Measurements from ENCODE around the gene JUNB.

- peak; percentile 49; the same call in 1 of the 2 replicates for TF ChIP-seq TAF1 (IDR thresholded peaks at IDR 0.05; ENCODE audit: borderline replicate concordance, low read depth, low read length)
- peak; percentile 59; the same call in 1 of the 2 replicates for TF ChIP-seq POLR2A (IDR thresholded peaks at IDR 0.05; ENCODE audit: low read depth, low read length)
- TF ChIP-seq POLR2AphosphoS5 (IDR thresholded peaks at IDR 0.05; ENCODE audit: low read depth, low read length), result peak; percentile 74
Observed at GRCh38 chr19:12778017-12778904, 13.0 kb upstream of the JUNB start.
